Glutamatergic neuron (in vitro differentiated cells): ENCODE results near the gene RFX2. TPM values are rescaled to one million over a fixed set of nuclear protein-coding genes. Genes with fewer than 3 reads are reported as not detected.

Experiments
- DNase-seq: peaks from one replicate; pipeline ENCODE4 v3.0.0; 2022
- H3K27ac Mint-ChIP-seq: one replicate; pipeline ENCODE4 v1.8.0; 2020; ENCODE audit warnings: mild to moderate bottlenecking, mixed read lengths, inconsistent platforms; ENCODE audit not compliant: unreplicated experiment
- H3K27me3 Mint-ChIP-seq: one replicate; pipeline ENCODE4 v1.8.0; 2020; ENCODE audit warnings: mild to moderate bottlenecking, moderate library complexity, mixed read lengths, inconsistent platforms; ENCODE audit not compliant: unreplicated experiment
- H3K36me3 Mint-ChIP-seq: one replicate; pipeline ENCODE4 v1.8.0; 2020; ENCODE audit warnings: mild to moderate bottlenecking, mixed read lengths, inconsistent platforms; ENCODE audit not compliant: unreplicated experiment
- H3K4me1 Mint-ChIP-seq: one replicate; pipeline ENCODE4 v1.8.0; 2020; ENCODE audit warnings: mild to moderate bottlenecking, low read depth, mixed read lengths, inconsistent platforms; ENCODE audit not compliant: unreplicated experiment
- H3K4me3 Mint-ChIP-seq: one replicate; pipeline ENCODE4 v1.8.0; 2020; ENCODE audit warnings: mild to moderate bottlenecking, mixed read lengths, inconsistent platforms; ENCODE audit not compliant: unreplicated experiment
- H3K9me3 Mint-ChIP-seq: one replicate; pipeline ENCODE4 v1.8.0; 2020; ENCODE audit warnings: mild to moderate bottlenecking, moderate library complexity, mixed read lengths, inconsistent platforms; ENCODE audit not compliant: unreplicated experiment
- CTCF ChIP-seq: fragments of 200-600 bp; sonication (generic); IDR thresholded peaks from one replicate; pipeline ENCODE4 v1.5.0; 2021; ENCODE audit not compliant: partially characterized antibody, unreplicated experiment
- total RNA-seq: library from RNA; stranded (reverse); fragmentation: NEBNext Ultra II Directional; extraction: Animal tissue kit (Norgen Biotek cat#: 25700); gene quantifications from one replicate; pipeline ENCODE4 v1.2.1, GENCODE V29; 2021; ENCODE audit not compliant: unreplicated experiment

Gene RFX2
- total RNA-seq, 1 donor from 2014 or later = 4.3 TPM

GRCh38 chr19:5957170-5957569 lies 153.1 kb downstream of the RFX2 start:
- peaks cover 15% of the 10 kb centered on the region for H3K27me3 Mint-ChIP-seq
- H3K4me3 Mint-ChIP-seq = no peak overlapping the region
- peaks cover 63% of the 10 kb centered on the region for H3K4me1 Mint-ChIP-seq
- no peak for TF ChIP-seq CTCF
- DNase-seq = no peak
- peak overlapping the region; percentile 43 for H3K27ac Mint-ChIP-seq
- no peaks in the 10 kb centered on the region for H3K36me3 Mint-ChIP-seq
- peaks cover 10% of the 10 kb centered on the region for H3K9me3 Mint-ChIP-seq

GRCh38 chr19:5956728-5957127 lies 153.6 kb downstream of the RFX2 start:
- H3K4me1 Mint-ChIP-seq = peaks cover 64% of the 10 kb centered on the region
- H3K4me3 Mint-ChIP-seq = no peak overlapping the region
- H3K9me3 Mint-ChIP-seq = peaks cover 10% of the 10 kb centered on the region
- DNase-seq = no peak
- H3K36me3 Mint-ChIP-seq = no peaks in the 10 kb centered on the region
- TF ChIP-seq CTCF = no peak
- peaks cover 15% of the 10 kb centered on the region for H3K27me3 Mint-ChIP-seq
- peak overlapping the region; percentile 62 for H3K27ac Mint-ChIP-seq

- no peak overlapping the region for H3K4me3 Mint-ChIP-seq
- peak overlapping the region; percentile 62 for H3K27ac Mint-ChIP-seq
- peaks cover 10% of the 10 kb centered on the region for H3K9me3 Mint-ChIP-seq
- no peak for DNase-seq
- H3K4me1 Mint-ChIP-seq = peaks cover 65% of the 10 kb centered on the region
- H3K27me3 Mint-ChIP-seq = peaks cover 13% of the 10 kb centered on the region
- no peak for TF ChIP-seq CTCF
- H3K36me3 Mint-ChIP-seq = no peaks in the 10 kb centered on the region
Measured at GRCh38 chr19:5956323-5956722, 154.0 kb downstream of the RFX2 start.

- no peak overlapping the region for H3K4me3 Mint-ChIP-seq
- no peak for TF ChIP-seq CTCF
- H3K27ac Mint-ChIP-seq = peak overlapping the region; percentile 82
- peaks cover 13% of the 10 kb centered on the region for H3K27me3 Mint-ChIP-seq
- peaks cover 69% of the 10 kb centered on the region for H3K4me1 Mint-ChIP-seq
- H3K9me3 Mint-ChIP-seq = peaks cover 10% of the 10 kb centered on the region
- DNase-seq = no peak
- H3K36me3 Mint-ChIP-seq = no peaks in the 10 kb centered on the region
Measured at GRCh38 chr19:5955636-5955935, 154.7 kb downstream of the RFX2 start.

GRCh38 chr19:5954293-5954692 lies 156.0 kb downstream of the RFX2 start:
- DNase-seq = no peak
- H3K4me3 Mint-ChIP-seq = peak overlapping the region; percentile 72
- TF ChIP-seq CTCF = no peak
- peak overlapping the region; percentile 98 for H3K27ac Mint-ChIP-seq
- H3K4me1 Mint-ChIP-seq = peaks cover 68% of the 10 kb centered on the region
- H3K36me3 Mint-ChIP-seq = no peaks in the 10 kb centered on the region
- peaks cover 10% of the 10 kb centered on the region for H3K9me3 Mint-ChIP-seq
- H3K27me3 Mint-ChIP-seq = peaks cover 10% of the 10 kb centered on the region
